ENCODE measurements around the gene CCDC184. TPM values are rescaled to one million over a fixed set of nuclear protein-coding genes. Genes with fewer than 3 reads are reported as not detected.

The CCDC184 gene
- total and polyA plus RNA-seq, 2 of the 13 experiments (the other 11 are each of a cell fraction or from before 2014, with no cell fraction given) = not detected

DNA sequence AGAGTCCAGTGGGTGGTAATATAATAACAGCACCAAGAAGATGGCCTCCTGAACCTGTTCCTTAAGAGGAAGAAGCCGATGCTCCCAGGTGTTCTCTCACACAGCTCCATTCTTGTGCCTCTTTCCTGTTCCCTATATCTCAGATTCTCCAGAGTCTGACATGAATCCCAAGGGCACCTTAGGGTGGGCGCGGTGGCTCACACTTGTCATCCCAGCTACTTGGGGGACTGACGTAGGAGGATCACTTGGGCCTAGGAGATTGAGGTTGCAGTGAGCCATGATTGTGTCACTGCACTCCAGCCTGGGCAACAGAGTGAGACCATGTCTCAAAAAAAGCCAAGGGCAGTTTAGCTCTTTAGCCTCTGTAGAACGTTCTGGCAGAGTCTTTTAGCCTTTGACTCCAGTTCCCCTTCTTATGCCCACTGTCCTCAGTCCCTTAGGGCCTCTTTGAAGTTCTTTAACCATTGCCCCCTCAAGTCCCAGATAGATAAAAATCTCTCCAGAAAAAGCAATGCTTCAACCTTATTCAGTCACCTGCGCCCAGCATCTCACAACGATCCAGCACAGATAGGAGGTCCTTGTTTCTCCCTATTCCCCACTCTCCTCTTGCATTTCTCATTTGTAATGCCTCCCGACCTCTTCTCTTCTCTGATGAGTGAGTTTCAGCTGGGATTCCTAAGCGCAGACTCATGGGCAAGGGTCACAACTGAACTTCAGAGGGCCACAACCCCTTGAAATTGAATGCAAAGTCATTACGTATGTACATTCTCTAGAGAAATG lies 4.7 kb downstream of the CCDC184 start:
- in situ Hi-C loops (cut with HindIII; ENCODE audit: extremely low pct_ligation_motif_present, low pct_unique_long_range_greater_than_20kb) = no loop called here
- no peak for FAIRE-seq
- Histone ChIP-seq H3K9ac (ENCODE audit: insufficient read depth, low read depth, low read length) (no peak overlapping the region), H3K27ac (ENCODE audit: extremely low read length, insufficient read depth, low read length) (no peak overlapping the region), H4K20me1 (ENCODE audit: insufficient read depth, low read length) (no peaks in the 10 kb centered on the region), H3K4me3 (replicated peaks in 1 of 3; ENCODE audit: insufficient read depth in 1 of 3, low read depth in 2 of 3, low read length in 3 of 3) (no peak overlapping the region), H3K79me2 (ENCODE audit: insufficient read depth, low read length) (no peaks in the 10 kb centered on the region), H3K27me3 (ENCODE audit: control insufficient read depth in 1 of 2, insufficient read depth in 2 of 2, low read length in 2 of 2) (peaks cover 2 to 35% of the 10 kb centered on the region in 2 experiments; a peak in 4 of 5 replicates), H3K9me3 (ENCODE audit: low read length) (no peaks in the 10 kb centered on the region), H2AFZ (ENCODE audit: low read length) (no peak overlapping the region), H3K4me1 (ENCODE audit: insufficient read depth, low read length) (0 out of 2 replicates have a peak, but pooled peaks cover under 1% of the 10 kb centered on the region), H3K4me2 (ENCODE audit: low read depth, low read length) (no peak overlapping the region), H3K36me3 (replicated peaks in 1 of 2; ENCODE audit: control insufficient read depth in 1 of 2, insufficient read depth in 2 of 2, low read length in 2 of 2) (no peaks in the 10 kb centered on the region)
- no peak for DNase-seq (ENCODE audit: low spot score)
- intact Hi-C loops (cut with micrococcal nuclease; ENCODE audit: unreplicated experiment) = loop anchor here (10.0 kb wide), 1 partner anchor 427 kb away; no protein-coding TSS in a partner anchor
- ChIA-PET CTCF (ENCODE audit: low intra/inter-chr PET ratio, low total read pairs) (no interaction called here), POLR2A (no interaction called here)
- no TSS peak for BruUV-seq (replicated peaks)
- TF ChIP-seq FOSL1 (CRISPR knock-in tag; IDR thresholded peaks at IDR 0.05; ENCODE audit: borderline replicate concordance) (no peak), CBX2 (IDR thresholded peaks at IDR 0.05; ENCODE audit: low read depth, low read length) (no peak), CBX2 (CRISPR knock-in tag; IDR thresholded peaks at IDR 0.05; ENCODE audit: low read depth) (no peak), SAFB2 (CRISPR knock-in tag; IDR thresholded peaks at IDR 0.05; ENCODE audit: borderline replicate concordance, low read depth) (no peak)
- 18% methylated on average over 8 of the region's 10 CpGs for whole genome bisulfite sequencing (ENCODE audit: low lambda C conversion rate)
- ATAC-seq = no peak

DNA sequence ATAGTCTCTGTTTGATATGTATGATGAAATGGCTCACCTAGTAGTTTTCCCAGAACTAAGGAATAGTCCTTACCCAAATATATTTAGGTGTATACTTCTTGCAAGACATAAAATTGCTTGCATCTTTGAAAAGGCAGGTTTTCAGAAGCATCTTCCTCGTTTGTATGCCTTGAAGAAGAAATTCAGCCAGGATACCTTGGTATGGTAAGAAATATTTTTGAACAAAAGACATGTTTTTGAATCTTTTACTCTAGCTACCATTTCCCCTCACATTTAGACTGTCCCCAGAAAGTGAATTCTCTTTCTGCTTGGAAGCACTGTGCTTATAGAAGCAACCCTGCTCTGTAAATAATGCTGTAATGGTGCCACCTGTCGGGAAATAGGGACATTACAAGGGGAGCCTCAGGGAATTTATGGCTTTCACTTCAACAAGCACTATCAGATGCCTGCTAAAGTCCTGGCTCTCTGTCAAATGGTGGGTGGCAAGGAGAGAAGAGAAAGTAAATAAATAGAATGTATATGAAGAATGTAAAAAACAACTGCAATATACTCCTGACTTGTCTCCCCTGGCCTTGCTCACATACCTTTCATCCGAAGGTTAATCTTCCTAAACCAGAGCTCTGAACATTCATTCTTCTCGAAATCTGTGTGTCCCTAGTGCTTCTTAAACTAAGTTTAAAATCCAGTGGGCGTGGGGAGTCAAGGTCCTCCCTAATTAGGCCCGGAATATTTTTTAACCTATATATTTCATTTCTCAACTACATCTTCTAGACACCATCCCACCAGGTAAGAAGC lies 6.1 kb downstream of the CCDC184 start:
- no peaks in the 10 kb centered on the region for H3K4me1 ChIP-seq (ENCODE audit: insufficient read depth, low read length)
- WGBS (ENCODE audit: low lambda C conversion rate) = 11% methylated on average over 6 of the region's 6 CpGs
- no peak overlapping the region for H3K27ac ChIP-seq (ENCODE audit: extremely low read length, insufficient read depth, low read length)
- peaks cover 1 to 23% of the 10 kb centered on the region in 2 experiments; a peak in 4 of 5 replicates for H3K27me3 ChIP-seq (ENCODE audit: control insufficient read depth in 1 of 2, insufficient read depth in 2 of 2, low read length in 2 of 2)
- H3K4me2 ChIP-seq (ENCODE audit: low read depth, low read length) = no peak overlapping the region
- ChIA-PET POLR2A (no interaction called here), CTCF (ENCODE audit: low intra/inter-chr PET ratio, low total read pairs) (interaction anchor here (0.7 to 1.6 kb wide), 2 partner anchors 105 to 226 kb away, joined by 4 to 5 read pairs; partner anchors contain the start of gene TMEM106C)
- no peaks in the 10 kb centered on the region for H3K36me3 ChIP-seq (replicated peaks in 1 of 2; ENCODE audit: control insufficient read depth in 1 of 2, insufficient read depth in 2 of 2, low read length in 2 of 2)
- no peak overlapping the region for H3K9ac ChIP-seq (ENCODE audit: insufficient read depth, low read depth, low read length)
- in situ Hi-C loops (cut with HindIII; ENCODE audit: extremely low pct_ligation_motif_present, low pct_unique_long_range_greater_than_20kb) (no loop called here), intact Hi-C loops (cut with micrococcal nuclease; ENCODE audit: unreplicated experiment) (loop anchor here (10.0 kb wide), 1 partner anchor 425 kb away; no protein-coding TSS in a partner anchor)
- H3K79me2 ChIP-seq (ENCODE audit: insufficient read depth, low read length) = no peaks in the 10 kb centered on the region
- peak; percentile 77 for ATAC-seq
- peak; percentile 49 for DNase-seq (ENCODE audit: low spot score)
- H3K9me3 ChIP-seq (ENCODE audit: low read length) = no peaks in the 10 kb centered on the region
- H2AFZ ChIP-seq (ENCODE audit: low read length) = no peak overlapping the region
- no TSS peak for BruUV-seq (replicated peaks)
- no peaks in the 10 kb centered on the region for H4K20me1 ChIP-seq (ENCODE audit: insufficient read depth, low read length)
- H3K4me3 ChIP-seq (replicated peaks in 1 of 3; ENCODE audit: insufficient read depth in 1 of 3, low read depth in 2 of 3, low read length in 3 of 3) = no peak overlapping the region
- FAIRE-seq = peak; percentile 81
- TF ChIP-seq ZFP36L1 (CRISPR knock-in tag; IDR thresholded peaks at IDR 0.05) (no peak), NCOA1 (CRISPR knock-in tag; IDR thresholded peaks at IDR 0.05) (no peak), ATRX (CRISPR knock-in tag; IDR thresholded peaks at IDR 0.05; ENCODE audit: borderline replicate concordance) (no peak), MYC (CRISPR knock-in tag; IDR thresholded peaks at IDR 0.05; ENCODE audit: borderline replicate concordance) (no peak), NFATC3 (CRISPR knock-in tag; IDR thresholded peaks at IDR 0.05) (no peak), FOXA1 (IDR thresholded peaks at IDR 0.05) (no peak), FOXA1 (CRISPR knock-in tag; IDR thresholded peaks at IDR 0.05) (0 out of 2 replicates have a peak, but pooled peaks have one; percentile 33)
- TF ChIP-seq, protein P1, sequence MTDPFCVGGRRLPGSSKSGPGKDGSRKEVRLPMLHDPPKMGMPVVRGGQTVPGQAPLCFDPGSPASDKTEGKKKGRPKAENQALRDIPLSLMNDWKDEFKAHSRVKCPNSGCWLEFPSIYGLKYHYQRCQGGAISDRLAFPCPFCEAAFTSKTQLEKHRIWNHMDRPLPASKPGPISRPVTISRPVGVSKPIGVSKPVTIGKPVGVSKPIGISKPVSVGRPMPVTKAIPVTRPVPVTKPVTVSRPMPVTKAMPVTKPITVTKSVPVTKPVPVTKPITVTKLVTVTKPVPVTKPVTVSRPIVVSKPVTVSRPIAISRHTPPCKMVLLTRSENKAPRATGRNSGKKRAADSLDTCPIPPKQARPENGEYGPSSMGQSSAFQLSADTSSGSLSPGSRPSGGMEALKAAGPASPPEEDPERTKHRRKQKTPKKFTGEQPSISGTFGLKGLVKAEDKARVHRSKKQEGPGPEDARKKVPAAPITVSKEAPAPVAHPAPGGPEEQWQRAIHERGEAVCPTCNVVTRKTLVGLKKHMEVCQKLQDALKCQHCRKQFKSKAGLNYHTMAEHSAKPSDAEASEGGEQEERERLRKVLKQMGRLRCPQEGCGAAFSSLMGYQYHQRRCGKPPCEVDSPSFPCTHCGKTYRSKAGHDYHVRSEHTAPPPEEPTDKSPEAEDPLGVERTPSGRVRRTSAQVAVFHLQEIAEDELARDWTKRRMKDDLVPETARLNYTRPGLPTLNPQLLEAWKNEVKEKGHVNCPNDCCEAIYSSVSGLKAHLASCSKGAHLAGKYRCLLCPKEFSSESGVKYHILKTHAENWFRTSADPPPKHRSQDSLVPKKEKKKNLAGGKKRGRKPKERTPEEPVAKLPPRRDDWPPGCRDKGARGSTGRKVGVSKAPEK (CRISPR knock-in tag; IDR thresholded peaks at IDR 0.05; ENCODE audit: borderline replicate concordance) = no peak
- TF ChIP-seq, protein P2, sequence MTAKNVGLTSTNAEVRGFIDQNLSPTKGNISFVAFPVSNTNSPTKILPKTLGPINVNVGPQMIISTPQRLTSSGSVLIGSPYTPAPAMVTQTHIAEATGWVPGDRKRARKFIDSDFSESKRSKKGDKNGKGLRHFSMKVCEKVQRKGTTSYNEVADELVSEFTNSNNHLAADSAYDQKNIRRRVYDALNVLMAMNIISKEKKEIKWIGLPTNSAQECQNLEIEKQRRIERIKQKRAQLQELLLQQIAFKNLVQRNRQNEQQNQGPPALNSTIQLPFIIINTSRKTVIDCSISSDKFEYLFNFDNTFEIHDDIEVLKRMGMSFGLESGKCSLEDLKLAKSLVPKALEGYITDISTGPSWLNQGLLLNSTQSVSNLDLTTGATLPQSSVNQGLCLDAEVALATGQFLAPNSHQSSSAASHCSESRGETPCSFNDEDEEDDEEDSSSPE (CRISPR knock-in tag; IDR thresholded peaks at IDR 0.05) = no peak
